OCI-LY3 (cell line): ENCODE data around the gene AUNIP.

ENCODE experiments used
- H2AFZ ChIP-seq: fragments of 200-600, 300-600 bp; shearing (Covaris generic); 2 replicates; pipeline ENCODE4 v1.6.0; 2014; ENCODE audit warnings: antibody characterized with exemption, low read depth, low read length
- H3K27ac ChIP-seq: fragments of 200-600, 300-600 bp; sonication (generic); 2 replicates; pipeline ENCODE4 v1.5.1; 2014; ENCODE audit warnings: mild to moderate bottlenecking, low read length, moderate library complexity, mixed read lengths
- H3K27me3 ChIP-seq: fragments of 200-600, 300-600 bp; sonication (generic); 2 replicates; pipeline ENCODE4 v1.6.1; 2014; ENCODE audit warnings: low read depth, low read length, mixed read lengths
- H3K36me3 ChIP-seq: fragments of 200-600, 300-600 bp; sonication (generic); replicated peaks from 2 replicates; pipeline ENCODE3; 2014; ENCODE audit warnings: low read depth, low read length, mixed read lengths
- H3K4me1 ChIP-seq: fragments of 300-600, 200-600 bp; sonication (generic); 2 replicates; pipeline ENCODE4 v1.6.1; 2014; ENCODE audit warnings: low read length, mixed read lengths
- H3K4me2 ChIP-seq: fragments of 200-600, 300-600 bp; sonication (generic); 2 replicates; pipeline ENCODE4 v1.6.1; 2014; ENCODE audit warnings: low read length, mixed read lengths
- H3K4me3 ChIP-seq: fragments of 300-600, 200-600 bp; sonication (generic); 2 replicates; pipeline ENCODE4 v1.5.1; 2014; ENCODE audit warnings: antibody characterized with exemption, mild to moderate bottlenecking, low read length, moderate library complexity
- H3K79me2 ChIP-seq: fragments of 300-600, 200-600 bp; shearing (Covaris generic); 2 replicates; pipeline ENCODE4 v1.6.1; 2014; ENCODE audit warnings: mild to moderate bottlenecking, low read length, mixed read lengths
- H3K9ac ChIP-seq: fragments of 300-600, 200-600 bp; shearing (Covaris generic); 2 replicates; pipeline ENCODE4 v1.6.0; 2014; ENCODE audit warnings: mild to moderate bottlenecking, low read length, moderate library complexity
- H3K9me3 ChIP-seq: fragments of 200-600, 300-600 bp; shearing (Covaris generic); 2 replicates; pipeline ENCODE4 v1.6.1; 2014; ENCODE audit warnings: low read length, mixed read lengths; ENCODE audit not compliant: insufficient read depth
- H4K20me1 ChIP-seq: fragments of 200-600, 300-600 bp; sonication (generic); 2 replicates; pipeline ENCODE4 v1.6.1; 2016; ENCODE audit warnings: low read length, mixed read lengths; ENCODE audit not compliant: insufficient read depth
- CTCF ChIP-seq: fragments of 200-600, 300-600 bp; sonication (generic); IDR thresholded peaks from 2 replicates; pipeline ENCODE4 v1.5.1; 2014; ENCODE audit warnings: antibody characterized with exemption, low read length, low read depth
- EZH2phosphoT487 ChIP-seq: fragments of 200-600 bp; shearing (Covaris generic); IDR thresholded peaks from 2 replicates; pipeline ENCODE4 v1.6.1; 2018; ENCODE audit warnings: antibody characterized with exemption, mixed run types, low read depth

The AUNIP gene

GRCh38 chr1:25885602-25886001 lies 26.3 kb upstream of the AUNIP start:
- no peaks in the 10 kb centered on the region for H3K9me3 ChIP-seq
- H3K36me3 ChIP-seq: no peaks in the 10 kb centered on the region
- no peaks in the 10 kb centered on the region for H3K79me2 ChIP-seq
- no peak overlapping the region for H3K4me3 ChIP-seq
- H3K4me2 ChIP-seq: no peak overlapping the region
- H4K20me1 ChIP-seq: no peaks in the 10 kb centered on the region
- H3K27ac ChIP-seq: no peak overlapping the region
- no peak overlapping the region for H3K9ac ChIP-seq
- H3K27me3 ChIP-seq: no peaks in the 10 kb centered on the region
- no peak overlapping the region for H2AFZ ChIP-seq
- no peaks in the 10 kb centered on the region for H3K4me1 ChIP-seq
- TF ChIP-seq EZH2phosphoT487: no peak
- no peak for TF ChIP-seq CTCF

GRCh38 chr1:25881266-25881665 lies 22.0 kb upstream of the AUNIP start:
- Histone ChIP-seq H2AFZ (no peak overlapping the region), H3K4me1 (no peaks in the 10 kb centered on the region), H3K27ac (no peak overlapping the region), H3K9me3 (no peaks in the 10 kb centered on the region), H3K4me3 (no peak overlapping the region), H3K4me2 (no peak overlapping the region), H3K79me2 (no peaks in the 10 kb centered on the region), H3K36me3 (no peaks in the 10 kb centered on the region), H4K20me1 (no peaks in the 10 kb centered on the region), H3K27me3 (no peaks in the 10 kb centered on the region), H3K9ac (no peak overlapping the region)
- TF ChIP-seq EZH2phosphoT487 (no peak), CTCF (no peak)

DNA sequence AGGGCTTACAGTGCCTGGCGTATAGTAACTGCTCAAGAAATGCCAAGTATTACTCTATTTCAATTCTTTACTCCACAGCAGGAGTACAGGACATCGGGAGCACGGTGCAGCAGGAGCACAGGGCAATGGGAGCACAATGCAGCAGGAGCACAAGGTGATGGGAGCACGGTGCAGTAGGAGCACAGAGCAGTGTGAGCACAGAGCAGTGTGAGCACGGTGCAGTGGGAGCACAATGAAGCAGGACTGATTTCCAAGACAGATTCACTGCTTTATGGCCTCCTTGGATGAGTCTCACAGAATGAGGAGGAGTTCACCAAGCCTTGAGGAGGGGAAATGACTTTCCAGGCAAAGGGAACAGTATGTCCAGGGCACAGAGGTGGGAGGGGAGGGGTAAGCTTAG lies 21.3 kb upstream of the AUNIP start:
- TF ChIP-seq EZH2phosphoT487 (no peak), CTCF (no peak)

GRCh38 chr1:25879675-25880074 lies 20.4 kb upstream of the AUNIP start:
- Histone ChIP-seq H3K4me1 (no peaks in the 10 kb centered on the region), H3K9me3 (no peaks in the 10 kb centered on the region), H3K36me3 (no peaks in the 10 kb centered on the region), H3K27me3 (no peaks in the 10 kb centered on the region), H3K27ac (no peak overlapping the region), H3K4me3 (no peak overlapping the region), H3K9ac (no peak overlapping the region), H3K79me2 (peaks cover 5% of the 10 kb centered on the region; the same call in 1 of the 2 replicates), H4K20me1 (no peaks in the 10 kb centered on the region), H2AFZ (no peak overlapping the region), H3K4me2 (no peak overlapping the region)
- TF ChIP-seq EZH2phosphoT487 (no peak), CTCF (no peak)

More for the DNA sequence above, 21.3 kb upstream of the AUNIP start:
- H3K4me3 ChIP-seq: no peak overlapping the region
- H3K9ac ChIP-seq: no peak overlapping the region
- no peak overlapping the region for H3K4me2 ChIP-seq
- H3K79me2 ChIP-seq: no peaks in the 10 kb centered on the region
- H3K4me1 ChIP-seq: no peaks in the 10 kb centered on the region
- H3K9me3 ChIP-seq: no peaks in the 10 kb centered on the region
- no peak overlapping the region for H3K27ac ChIP-seq
- H3K27me3 ChIP-seq: no peaks in the 10 kb centered on the region
- H4K20me1 ChIP-seq: no peaks in the 10 kb centered on the region
- no peak overlapping the region for H2AFZ ChIP-seq
- H3K36me3 ChIP-seq: no peaks in the 10 kb centered on the region
